ENCODE measurements around the gene ATP5MG. TPM values are rescaled to one million over a fixed set of nuclear protein-coding genes. Genes with fewer than 3 reads are reported as not detected.

Gene ATP5MG
- 600 TPM for total RNA-seq
- long read RNA-seq, transcript ATP5MG-208 (2 exons, 623 nt) = minor isoform, 6 of 533 reads
- long read RNA-seq, transcript ATP5MG-201 (3 exons, 1,577 nt) = major isoform, 520 of 533 reads
- long read RNA-seq, partial matches to known transcripts = 1 of 533 reads
- long read RNA-seq, other reads (novel, unspliced or antisense) = 3 of 533 reads

- intact Hi-C loops (cut with DNase I) = loop anchor here (2.0 kb wide), 2 partner anchors 35 to 87 kb away; partner anchors contain the start of gene KMT2A
- DNase-seq (ENCODE audit: low spot score) = peak; percentile 94
These were observed at the start of gene ATP5MG for GRCh38 chr11:118401151-118401879. ATP5MG (plus strand) TSS chr11:118401606; CDS start chr11:118401666, 60 bp downstream.

DNA sequence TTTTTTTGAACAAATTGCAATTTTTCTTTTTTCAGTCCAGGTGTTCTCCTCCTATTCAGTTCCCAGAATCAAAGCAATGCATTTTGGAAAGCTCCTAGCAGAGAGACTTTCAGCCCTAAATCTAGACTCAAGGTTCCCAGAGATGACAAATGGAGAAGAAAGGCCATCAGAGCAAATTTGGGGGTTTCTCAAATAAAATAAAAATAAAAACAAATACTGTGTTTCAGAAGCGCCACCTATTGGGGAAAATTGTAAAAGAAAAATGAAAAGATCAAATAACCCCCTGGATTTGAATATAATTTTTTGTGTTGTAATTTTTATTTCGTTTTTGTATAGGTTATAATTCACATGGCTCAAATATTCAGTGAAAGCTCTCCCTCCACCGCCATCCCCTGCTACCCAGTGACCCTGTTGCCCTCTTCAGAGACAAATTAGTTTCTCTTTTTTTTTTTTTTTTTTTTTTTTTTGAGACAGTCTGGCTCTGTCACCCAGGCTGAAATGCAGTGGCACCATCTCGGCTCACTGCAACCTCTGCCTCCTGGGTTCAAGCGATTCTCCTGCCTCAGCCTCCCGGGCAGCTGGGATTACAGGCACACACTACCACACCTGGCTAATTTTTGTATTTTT, 48.2 kb upstream of the ATP5MG start:
- intact Hi-C loops (cut with DNase I) = loop anchor here (2.0 to 5.0 kb wide), 2 partner anchors 56 to 154 kb away; no protein-coding TSS in a partner anchor
- DNase-seq (ENCODE audit: low spot score) = no peak

GRCh38 chr11:118358071-118358470, 43.3 kb upstream of the ATP5MG start:
- no peak for DNase-seq (ENCODE audit: low spot score)
- intact Hi-C loops (cut with DNase I) = no loop called here

DNA sequence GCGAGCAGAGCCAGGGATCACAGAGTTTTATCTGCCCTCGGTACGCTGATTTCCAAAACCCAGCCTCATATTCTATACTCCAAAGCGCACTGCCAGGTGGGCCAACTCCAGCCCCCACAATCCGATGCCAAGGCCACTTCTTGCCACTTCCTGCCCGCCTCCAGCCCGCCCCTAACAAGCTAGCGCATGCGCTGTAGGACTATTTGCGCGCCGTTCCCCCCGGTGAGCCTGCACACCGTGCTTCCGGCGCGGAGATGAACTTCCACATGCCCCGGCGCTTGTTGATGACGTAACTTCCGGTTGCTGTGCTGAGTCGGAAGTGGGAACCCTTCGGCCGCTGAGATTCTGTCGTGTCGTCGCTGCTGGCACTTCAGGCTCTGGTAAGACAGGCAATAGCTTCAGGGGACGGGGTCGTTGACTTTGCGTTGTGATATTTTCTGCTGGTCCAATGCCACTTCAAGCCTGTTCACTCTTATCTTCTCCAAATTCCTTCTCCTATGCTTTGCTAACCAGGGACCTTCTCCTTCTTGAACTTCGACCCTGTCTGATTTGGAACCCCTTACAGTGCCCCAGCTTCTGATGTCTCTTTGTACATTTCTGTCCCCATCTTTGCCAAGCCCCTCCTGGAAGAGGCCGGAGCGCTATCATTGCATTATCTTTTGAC, 42.0 kb upstream of the ATP5MG start, which contains the start of gene UBE4A:
Gene UBE4A, plus strand, starts transcription at position 306 of the 664 bp plus-strand sequence. CDS start 5,481 bp downstream, outside the sequence.
- DNase-seq (ENCODE audit: low spot score) = peak; percentile 97
- intact Hi-C loops (cut with DNase I) = no loop called here

DNA sequence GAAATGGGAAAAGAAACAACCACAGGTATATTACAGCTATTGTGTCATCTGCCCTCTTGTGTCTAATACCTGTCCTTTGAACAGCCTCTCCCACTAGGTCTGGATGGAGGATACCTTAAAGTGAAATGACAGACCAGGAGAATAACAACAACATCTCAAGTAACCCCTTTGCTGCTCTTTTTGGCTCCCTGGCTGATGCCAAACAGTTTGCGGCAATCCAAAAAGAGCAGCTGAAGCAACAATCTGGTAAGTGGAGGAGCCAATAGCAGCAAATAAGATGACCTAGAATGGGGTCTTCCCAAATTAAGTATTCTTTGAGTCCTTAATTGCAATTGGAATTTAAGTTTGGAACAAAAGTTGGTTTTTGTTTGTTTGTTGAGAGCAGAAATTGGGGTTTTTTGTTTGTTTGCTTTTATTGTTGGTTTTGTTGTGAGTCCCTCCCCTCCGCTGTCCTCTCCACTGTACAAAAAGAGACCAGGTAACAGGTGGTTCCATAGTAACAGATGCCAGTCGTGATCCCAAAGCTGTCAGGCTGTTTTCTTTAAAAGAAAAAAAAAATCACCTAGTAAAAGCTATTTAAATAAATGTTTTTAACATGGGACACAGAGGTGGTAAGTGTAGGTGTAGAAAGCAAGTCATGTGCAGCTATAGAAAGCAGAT, 36.3 kb upstream of the ATP5MG start:
- intact Hi-C loops (cut with DNase I) = loop anchor here (5.0 kb wide), 1 partner anchor 218 kb away; no protein-coding TSS in a partner anchor

GRCh38 chr11:118366287-118366686, 35.1 kb upstream of the ATP5MG start:
- intact Hi-C loops (cut with DNase I) = no loop called here
- DNase-seq (ENCODE audit: low spot score) = no peak

More for the DNA sequence above, 36.3 kb upstream of the ATP5MG start:
- DNase-seq (ENCODE audit: low spot score) = no peak

- intact Hi-C loops (cut with DNase I) = no loop called here
- DNase-seq (ENCODE audit: low spot score) = no peak
These were observed 30.6 kb upstream of the ATP5MG start for GRCh38 chr11:118370774-118371173.

DNA sequence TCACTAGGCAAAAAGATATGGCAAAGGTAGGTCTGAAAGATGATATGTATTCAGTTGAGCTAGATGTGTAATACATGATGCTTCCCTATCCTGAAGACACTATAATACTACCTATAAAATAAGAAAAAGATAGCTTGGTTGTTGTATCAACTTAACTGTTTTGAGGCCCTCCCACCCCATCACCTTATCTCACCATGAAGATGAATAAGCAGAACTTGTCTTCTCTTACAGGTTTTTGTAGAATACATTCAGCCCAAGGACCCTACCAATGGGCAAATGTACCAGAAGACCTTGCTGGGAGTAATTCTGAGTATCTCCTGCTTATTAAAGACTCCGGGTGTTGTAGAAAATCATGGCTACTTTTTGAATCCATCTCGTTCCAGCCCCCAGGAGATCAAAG, 28.1 kb upstream of the ATP5MG start:
- DNase-seq (ENCODE audit: low spot score) = no peak
- intact Hi-C loops (cut with DNase I) = no loop called here

DNA sequence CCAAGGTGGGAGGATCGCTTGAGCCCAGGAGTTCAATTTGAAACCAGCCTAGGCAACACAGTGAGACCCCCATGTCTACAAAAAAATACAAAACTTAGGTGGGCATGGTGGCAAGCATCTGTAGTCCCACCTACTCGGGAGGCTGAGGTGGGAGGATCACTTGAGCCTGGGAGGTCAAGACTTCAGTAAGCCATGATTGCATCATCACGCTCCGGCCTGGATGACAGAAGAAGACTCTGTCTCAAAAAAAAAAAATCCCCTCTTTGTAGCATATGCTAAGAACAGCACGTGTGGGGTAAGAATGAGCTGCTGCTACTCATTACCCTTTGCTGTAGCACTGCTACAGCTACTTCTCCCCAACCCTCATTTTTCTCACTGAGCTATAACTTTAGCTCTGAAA, 27.5 kb upstream of the ATP5MG start:
- DNase-seq (ENCODE audit: low spot score) = no peak
- intact Hi-C loops (cut with DNase I) = no loop called here

DNA sequence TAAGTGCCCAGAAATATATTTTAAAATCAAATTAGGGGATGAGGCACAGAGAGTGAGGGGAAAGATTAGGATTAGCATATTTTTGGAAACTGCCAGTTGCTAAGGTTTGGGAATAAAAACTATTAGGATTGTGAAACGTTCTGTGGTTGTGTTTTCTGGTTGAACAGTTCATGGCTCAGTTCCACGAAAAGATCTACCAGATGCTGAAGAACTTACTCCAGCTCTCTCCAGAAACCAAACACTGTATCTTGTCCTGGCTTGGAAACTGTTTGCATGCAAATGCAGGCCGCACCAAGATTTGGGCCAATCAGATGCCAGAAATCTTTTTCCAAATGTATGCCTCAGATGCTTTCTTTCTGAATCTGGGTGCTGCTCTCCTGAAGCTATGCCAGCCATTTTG, 26.7 kb upstream of the ATP5MG start:
- no peak for DNase-seq (ENCODE audit: low spot score)
- intact Hi-C loops (cut with DNase I) = no loop called here

DNA sequence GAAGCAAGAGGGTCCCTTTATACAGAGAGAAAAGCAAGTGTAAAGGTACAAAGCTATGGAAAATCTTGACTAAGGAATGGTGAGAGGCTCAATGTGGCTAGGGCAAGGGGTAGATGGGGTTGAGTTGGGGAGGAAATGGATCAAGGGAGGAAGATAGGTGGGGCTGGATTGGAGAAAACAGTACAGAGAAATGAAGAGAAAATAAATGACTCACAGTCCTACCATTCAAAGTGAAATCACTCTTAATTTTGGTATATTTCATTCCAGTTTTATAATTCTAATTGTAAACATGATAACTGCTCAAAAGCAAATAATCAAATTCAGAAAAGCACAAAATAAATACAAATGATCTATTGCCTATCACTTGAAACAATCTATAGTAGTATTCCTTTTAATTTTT, 25.4 kb upstream of the ATP5MG start:
- intact Hi-C loops (cut with DNase I) = no loop called here
- DNase-seq (ENCODE audit: low spot score) = no peak

DNA sequence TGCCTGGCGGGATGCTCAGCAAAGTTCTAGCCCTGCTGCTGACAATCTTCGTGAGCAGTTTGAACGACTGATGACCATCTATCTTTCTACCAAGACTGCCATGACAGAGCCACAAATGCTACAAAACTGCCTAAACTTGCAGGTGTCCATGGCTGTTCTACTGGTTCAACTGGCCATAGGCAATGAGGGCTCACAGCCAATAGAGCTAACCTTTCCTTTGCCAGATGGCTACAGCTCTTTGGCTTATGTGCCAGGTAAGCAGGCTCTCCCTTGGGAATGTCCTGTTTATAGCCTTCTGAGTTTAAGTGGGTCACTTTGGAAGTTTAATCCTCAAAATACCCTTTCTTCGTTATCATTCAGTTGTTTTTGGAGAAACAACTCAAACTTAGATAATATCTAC, 21.9 kb upstream of the ATP5MG start:
- intact Hi-C loops (cut with DNase I) = no loop called here
- no peak for DNase-seq (ENCODE audit: low spot score)

GRCh38 chr11:118380571-118380970, 20.8 kb upstream of the ATP5MG start:
- intact Hi-C loops (cut with DNase I) = no loop called here
- DNase-seq (ENCODE audit: low spot score) = no peak

DNA sequence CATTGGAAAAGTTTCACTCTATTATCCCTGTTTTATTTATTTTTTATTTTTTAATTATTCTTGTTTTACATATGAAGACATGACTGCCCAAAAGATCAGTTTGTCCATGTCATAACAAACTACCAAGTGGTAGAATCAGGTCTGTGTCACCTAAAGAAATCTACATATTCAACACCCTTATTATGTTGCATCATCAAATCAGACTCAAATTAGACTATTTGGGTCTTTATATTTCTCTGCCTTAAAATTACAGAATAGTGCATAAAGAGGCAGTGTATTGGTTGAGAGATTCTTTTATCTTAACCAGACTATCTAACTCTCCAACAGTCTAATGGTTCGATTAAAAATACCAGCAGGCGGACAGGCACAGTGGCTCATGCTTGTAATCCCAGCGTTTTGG, 18.5 kb upstream of the ATP5MG start:
- DNase-seq (ENCODE audit: low spot score) = no peak
- intact Hi-C loops (cut with DNase I) = no loop called here

- intact Hi-C loops (cut with DNase I) = no loop called here
- DNase-seq (ENCODE audit: low spot score) = no peak
These were observed 17.7 kb upstream of the ATP5MG start for GRCh38 chr11:118383657-118384056.

- intact Hi-C loops (cut with DNase I) = no loop called here
- no peak for DNase-seq (ENCODE audit: low spot score)
These were observed 5.3 kb upstream of the ATP5MG start for GRCh38 chr11:118396097-118396501.

DNA sequence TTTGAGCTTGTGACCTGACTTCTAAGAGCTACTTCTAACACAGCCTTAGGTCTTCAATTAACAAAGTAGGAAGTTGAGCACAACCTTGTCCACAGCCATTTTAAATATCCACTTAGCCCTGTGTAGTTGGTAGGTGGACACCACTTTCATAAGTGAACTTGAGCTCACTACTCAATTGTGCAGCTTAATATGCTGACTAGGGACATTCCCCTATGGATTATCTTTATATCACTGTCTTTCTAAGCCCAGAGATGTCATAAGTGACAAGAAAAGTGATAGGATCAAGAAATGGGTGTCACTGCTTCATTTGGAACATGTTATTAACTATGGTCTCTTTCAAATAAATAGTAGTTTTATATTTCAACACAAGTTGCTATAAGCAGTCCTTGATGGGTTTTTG, 4.0 kb upstream of the ATP5MG start:
- intact Hi-C loops (cut with DNase I) = no loop called here
- no peak for DNase-seq (ENCODE audit: low spot score)

- no peak for DNase-seq (ENCODE audit: low spot score)
- intact Hi-C loops (cut with DNase I) = no loop called here
These were observed 2.4 kb upstream of the ATP5MG start for GRCh38 chr11:118398791-118399559.
